ENCODE measurements around the gene DLX4.

The DLX4 gene, protein sequence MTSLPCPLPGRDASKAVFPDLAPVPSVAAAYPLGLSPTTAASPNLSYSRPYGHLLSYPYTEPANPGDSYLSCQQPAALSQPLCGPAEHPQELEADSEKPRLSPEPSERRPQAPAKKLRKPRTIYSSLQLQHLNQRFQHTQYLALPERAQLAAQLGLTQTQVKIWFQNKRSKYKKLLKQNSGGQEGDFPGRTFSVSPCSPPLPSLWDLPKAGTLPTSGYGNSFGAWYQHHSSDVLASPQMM

DNA sequence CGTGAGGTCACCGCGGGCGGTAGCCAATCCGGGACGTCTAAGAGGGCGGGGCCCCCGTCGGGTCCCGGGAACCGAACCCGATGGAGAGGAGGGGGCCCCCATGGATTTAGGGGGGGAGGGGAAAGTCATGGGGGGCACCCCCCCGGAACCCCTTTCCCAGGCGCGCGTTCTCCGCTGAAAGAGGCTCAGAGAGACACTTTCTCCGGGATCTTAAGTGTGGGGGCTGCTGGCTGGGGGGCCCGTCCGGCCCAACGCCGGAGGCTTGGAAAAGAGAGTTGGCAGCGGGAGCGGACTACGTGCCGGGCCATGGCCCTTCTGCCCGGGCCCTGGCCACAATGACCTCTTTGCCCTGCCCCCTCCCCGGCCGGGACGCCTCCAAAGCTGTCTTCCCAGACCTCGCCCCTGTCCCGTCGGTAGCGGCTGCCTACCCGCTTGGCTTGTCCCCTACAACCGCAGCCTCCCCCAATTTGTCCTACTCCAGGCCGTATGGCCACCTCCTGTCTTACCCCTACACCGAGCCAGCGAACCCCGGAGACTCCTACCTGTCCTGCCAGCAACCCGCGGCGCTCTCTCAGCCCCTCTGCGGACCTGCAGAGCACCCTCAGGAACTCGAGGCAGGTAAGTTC lies at the start of gene DLX4:
Gene DLX4, plus strand, starts transcription at position 57 of the 626 bp plus-strand sequence. Its CDS starts 279 bp downstream, at position 336.
- no peak for DNase-seq (ENCODE audit: low read depth)

GRCh38 chr17:49920030-49920769 lies 48.8 kb upstream of the DLX4 start:
- no peak for DNase-seq (ENCODE audit: low read depth)

DNA sequence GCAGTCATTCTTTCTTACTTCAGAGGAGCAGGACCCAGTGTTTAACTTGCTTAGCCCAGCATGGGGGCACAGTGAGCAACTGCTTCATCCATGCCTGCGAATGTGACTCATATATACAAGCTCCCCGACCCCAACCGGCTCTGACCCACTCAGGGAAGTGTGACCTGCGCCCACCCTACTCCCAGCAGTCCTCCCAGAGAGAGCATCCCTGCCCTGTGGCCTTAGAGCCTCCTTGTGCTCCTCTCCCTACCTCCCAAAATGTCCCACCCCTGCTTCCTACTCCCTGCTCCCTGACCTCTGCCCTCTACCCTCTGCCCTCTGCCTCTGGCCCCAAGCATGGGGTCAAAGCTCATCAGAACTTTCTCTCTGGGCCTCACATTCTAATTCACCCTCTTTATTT lies 46.9 kb upstream of the DLX4 start:
- no peak for DNase-seq (ENCODE audit: low read depth)

DNA sequence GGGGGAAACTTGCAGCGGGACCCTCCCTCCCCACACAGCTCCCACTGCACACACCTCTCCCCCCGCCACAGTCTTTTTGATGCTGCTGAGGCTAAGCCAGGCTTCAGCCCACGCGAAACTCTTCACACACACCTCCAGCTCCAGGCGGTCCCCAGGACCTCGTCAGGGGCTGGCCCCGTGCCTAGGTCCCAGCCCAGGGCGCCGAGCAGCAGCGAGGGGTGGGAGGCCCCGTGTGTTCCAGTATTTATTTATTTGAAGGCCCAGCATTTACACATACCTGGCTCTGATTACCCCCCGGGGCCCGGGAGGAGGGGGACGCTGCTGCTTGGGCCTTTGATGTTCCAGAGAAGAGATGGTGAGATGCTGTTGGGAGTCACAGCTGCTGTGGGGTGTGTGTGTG lies 44.9 kb upstream of the DLX4 start:
- no peak for DNase-seq (ENCODE audit: low read depth)

DNA sequence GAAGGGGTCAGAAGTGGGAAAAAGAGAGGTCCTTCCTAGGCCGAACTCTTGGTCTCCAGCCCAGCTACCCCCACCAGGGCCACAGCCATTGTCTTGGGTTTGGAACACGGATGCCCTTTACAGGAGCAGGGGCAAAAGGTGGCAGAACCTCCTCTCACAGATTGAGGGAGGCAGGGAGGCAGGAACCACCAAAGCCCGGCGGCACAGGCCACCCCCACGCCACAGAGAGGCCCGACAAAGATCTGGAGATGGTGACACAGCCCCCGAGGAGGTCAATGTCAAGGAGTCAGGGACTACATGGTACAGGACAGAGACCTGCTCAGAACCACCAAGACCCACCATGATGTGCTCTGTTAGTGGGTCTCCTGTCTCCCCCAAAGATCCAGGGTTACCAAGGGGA lies 44.4 kb upstream of the DLX4 start:
- DNase-seq (ENCODE audit: low read depth), result no peak

- no peak for DNase-seq (ENCODE audit: low read depth)
Measured at GRCh38 chr17:49925921-49926320, 43.1 kb upstream of the DLX4 start.

DNA sequence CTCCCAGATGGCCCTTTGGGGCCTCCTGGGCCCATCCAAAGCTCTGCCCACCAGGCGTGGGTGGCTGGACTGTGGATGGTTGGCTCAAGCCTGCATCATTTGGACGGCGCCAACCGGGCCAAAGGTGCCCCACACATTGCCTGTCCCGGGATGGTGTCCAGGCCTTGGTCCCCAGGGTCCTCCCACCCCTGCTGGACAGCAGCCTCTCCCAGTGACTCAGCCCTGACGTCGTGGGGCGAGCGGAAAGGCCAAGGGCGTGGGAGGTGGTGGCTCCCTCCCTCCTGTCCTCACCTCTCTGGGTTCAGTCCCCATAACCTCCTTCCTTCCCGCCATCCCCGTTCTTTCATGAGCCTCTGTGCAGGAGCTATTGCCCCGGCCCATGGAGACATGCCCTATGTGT lies 42.1 kb upstream of the DLX4 start:
- DNase-seq (ENCODE audit: low read depth), result no peak

DNA sequence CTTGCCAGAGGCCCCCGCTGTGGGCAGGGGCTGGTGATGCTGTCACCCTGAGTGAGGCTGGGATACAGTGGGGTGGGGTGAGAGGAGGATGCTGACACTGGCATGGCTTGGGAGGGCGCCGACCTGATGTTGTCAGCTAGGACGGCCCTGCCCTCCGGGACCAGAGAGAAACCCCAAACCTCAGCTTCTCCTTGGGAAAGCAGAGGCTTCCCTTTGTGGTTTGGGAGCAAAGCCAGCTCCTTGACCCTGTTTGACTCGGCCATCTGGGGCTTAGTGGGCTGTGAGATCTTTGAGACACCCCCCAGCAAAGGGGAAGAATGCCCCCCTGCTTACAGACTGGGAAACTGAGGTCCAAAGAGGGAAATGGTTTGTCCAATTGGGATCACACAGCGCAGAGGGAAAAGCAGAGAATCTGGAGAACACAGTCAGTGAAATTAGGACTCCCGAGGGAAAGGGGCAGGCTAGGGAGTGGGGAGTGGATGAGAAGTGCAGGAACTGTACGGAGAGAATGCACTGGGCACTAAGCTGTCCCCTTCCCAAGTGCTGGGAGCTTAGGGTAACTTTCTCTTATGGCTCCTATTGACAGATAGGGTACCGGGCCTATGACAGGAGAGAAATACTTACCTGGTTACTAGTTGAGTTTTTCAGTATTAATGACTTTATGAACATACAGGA lies 40.7 kb upstream of the DLX4 start:
- no peak for DNase-seq (ENCODE audit: low read depth)

DNA sequence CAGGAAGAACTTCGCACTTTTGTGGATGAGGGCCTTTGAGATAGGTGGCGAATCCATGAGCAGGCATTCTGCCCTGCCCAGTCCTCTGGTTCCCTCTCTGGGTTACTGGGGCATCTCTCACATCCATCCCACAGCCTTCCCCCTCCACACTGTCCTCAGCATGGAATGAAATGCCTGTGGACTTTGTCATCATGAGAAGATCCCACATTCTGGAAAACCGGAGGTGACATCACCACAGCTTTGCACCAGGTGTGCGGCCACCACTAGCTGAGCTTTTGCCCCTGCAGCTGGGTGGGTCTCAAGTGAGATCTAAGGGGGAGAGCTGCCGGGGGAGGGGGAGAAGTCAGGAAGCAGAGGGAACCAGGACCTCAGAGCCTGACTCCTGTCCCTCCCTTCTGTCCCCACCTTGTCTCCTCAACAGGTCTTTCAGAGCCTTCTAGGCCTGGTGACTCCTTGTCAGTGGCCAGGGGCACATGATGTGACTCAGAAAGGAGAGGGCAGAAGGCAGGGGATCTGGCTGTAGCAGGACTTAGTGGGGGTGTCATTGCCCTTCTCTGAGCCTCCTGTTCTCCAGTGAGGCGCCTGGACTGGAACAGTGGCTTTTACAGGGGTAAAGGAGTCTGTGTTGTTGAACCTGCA lies 40.0 kb upstream of the DLX4 start:
- DNase-seq (ENCODE audit: low read depth), result no peak

DNA sequence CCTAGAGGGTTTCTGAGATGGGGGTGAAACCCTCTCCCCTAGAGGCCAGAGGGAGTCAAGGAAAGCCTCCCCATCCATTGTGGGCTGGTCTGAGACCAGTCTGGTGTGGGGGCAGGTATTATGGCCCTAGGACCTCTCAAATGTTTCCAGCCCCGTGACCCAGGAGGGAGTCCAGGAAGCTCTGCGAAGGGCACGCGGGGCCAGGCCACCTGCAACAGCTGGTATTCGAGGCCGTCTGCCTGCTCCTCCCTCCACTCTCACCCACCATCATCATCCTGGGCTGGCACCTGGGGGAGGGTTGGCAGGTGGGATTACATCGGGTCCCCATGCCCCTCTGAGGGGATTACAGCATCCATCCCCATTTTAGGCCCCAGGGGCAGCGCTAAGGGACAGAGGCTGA lies 38.1 kb upstream of the DLX4 start:
- no peak for DNase-seq (ENCODE audit: low read depth)

DNA sequence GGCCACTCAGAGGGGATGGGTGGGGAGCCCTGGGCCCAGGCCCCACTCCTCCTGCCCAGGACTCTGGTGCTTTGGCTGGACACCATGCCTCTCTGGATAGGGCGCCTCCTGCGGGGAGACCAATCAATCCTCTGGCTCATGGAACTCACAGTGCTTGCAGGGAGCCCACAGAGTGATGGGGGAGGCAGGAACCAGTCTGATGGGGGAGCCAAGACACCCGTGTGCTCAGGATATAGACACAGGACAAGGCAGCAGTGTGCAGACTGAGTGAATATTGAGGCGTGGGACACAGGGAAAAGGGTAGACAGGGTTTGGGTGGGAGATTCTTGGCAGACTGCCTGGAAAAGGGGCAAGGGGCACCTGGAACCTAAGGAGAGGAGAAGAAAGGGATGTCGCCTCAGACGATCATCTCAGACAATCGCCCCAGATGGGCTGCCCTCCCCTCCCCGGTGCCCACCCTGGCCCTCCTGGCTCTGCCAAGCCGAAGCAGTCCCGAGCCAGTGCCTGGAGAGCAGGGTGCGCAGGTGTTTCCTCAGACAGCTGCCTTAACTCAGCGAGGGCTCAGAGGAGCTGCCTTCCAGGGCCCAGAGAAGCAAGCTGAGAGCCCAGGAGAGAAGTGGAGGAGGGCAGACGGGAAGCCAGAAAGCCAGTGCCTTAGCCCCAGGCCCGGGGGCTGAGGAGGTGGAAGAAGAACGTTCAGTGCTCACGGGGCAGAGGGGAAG lies 37.4 kb upstream of the DLX4 start:
- no peak for DNase-seq (ENCODE audit: low read depth)

- no peak for DNase-seq (ENCODE audit: low read depth)
Measured at GRCh38 chr17:49932138-49932723, 36.8 kb upstream of the DLX4 start.

DNA sequence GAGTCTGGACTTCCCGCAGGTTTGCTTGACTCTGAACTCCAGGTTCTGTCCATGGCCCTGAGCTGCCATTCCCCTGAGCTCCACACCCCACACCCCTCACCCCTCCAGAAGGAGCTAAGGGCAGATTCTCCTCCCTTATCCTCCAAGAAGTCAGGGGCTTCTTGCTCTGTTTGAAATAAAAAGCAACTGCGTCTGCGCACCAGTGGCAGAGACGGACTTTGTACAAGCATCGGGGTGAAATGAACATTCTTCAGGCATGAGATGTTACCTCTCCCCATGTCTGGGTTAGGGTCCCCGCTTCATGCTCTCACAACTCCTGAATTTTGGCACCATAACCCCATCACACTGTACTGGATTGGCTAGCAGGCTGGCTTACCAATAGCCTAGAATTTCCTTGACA lies 36.1 kb upstream of the DLX4 start:
- DNase-seq (ENCODE audit: low read depth), result no peak

DNA sequence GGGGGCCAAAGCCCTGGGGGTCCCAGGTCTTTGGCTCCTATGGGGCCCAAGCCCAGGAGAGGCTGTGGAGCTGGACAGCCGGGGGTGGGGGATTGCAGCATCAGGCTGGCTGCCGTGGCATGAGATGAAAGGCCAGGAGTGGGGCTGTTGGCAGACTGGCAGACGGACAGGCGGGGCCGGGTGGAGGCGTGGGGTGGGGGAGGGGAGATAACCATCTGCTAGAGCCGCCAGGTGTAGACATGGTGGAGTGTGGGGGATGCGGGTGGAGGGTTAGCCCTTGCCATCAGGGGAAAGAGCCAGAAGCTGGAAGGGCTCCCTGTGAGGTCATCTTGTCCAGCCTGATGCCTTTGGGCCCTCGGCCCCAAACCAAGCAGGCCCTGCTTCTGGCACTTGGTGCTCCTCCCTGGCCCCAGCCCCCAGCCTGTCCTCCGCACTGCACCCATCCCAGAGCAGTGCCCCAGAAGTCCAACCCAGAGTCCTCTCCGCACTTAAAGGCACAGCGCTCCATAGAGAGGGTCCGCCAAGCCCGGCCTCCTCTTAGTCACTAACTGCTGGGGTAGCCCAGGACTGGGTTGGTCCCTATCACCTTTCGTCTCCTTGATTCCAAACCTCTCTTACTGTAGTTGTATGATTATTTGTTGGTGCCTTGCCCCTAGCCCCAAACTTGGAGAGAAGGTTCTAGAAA lies 33.3 kb upstream of the DLX4 start:
- no peak for DNase-seq (ENCODE audit: low read depth)

- no peak for DNase-seq (ENCODE audit: low read depth)
Measured at GRCh38 chr17:49936386-49936785, 32.6 kb upstream of the DLX4 start.

DNA sequence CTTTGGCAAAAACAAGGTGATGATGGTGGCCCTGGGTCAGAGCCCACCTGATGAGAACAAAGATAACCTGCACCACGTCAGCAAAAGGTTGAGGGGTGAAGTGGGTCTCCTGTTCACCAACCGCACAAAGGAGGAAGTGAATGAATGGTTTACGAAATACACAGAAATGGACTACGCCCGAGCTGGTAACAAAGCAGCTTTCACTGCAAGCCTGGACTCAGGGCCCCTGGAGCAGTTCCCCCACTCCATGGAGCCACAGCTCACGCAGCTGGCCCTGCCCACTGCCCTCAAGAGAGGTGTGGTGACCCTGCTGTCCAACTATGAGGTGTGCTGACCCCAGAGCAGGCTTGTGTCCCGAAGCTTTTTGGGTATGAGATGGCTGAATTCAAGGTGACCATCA lies 29.7 kb upstream of the DLX4 start:
- DNase-seq (ENCODE audit: low read depth), result no peak

DNA sequence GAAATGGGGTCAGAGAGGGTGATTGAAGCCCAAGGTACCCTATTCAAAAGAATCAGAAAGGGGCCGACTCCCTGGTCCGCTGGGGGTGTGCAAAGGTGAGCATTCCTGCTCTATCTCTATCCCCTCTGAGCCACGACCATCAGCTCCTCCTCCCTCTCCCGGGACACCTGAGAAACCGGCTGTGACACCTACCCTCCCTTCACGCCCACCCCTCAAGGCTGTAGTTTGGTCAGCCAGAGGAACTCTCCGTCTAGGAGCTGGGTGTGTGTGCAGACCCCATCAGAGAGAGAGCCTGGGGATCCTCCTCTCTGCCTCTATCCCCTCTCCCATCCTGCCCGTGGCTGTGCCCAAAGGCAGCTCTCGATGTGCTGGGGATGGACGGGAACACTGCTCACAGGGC lies 27.6 kb upstream of the DLX4 start:
- DNase-seq (ENCODE audit: low read depth), result no peak

- DNase-seq (ENCODE audit: low read depth), result no peak
Measured at GRCh38 chr17:49942947-49943346, 26.0 kb upstream of the DLX4 start.

GRCh38 chr17:49944273-49944870 lies 24.6 kb upstream of the DLX4 start:
- DNase-seq (ENCODE audit: low read depth), result no peak

DNA sequence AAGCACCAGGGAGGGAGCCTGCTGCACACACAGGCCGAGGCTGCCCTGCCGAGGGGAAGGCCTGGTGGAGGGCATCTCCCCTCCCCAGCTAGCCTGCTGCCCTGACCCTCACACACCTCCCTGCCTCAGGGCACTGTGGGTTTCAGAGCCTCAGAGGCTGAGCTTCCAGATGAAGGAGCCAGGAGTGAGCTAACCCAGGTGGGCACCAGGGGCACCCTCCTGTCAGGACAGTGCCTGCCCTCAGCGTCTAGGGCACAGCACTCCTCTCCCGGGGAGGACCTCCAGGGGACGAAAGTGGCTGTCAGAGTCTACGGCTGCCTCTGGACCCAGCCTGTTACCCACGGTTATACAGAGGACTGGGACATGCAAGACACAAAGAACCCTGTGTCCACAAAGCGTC lies 22.8 kb upstream of the DLX4 start:
- DNase-seq (ENCODE audit: low read depth), result no peak
